ENCODE results near the gene PTGER4.

PTGER4 gene

GRCh38 chr5:40690267-40690666 is 10.6 kb downstream of the PTGER4 start:
- DNase-seq (ENCODE audit: low spot score), result no peak
- H2AFZ ChIP-seq (ENCODE audit: low read length), result no peak overlapping the region
- H3K36me3 ChIP-seq (replicated peaks in 1 of 2; ENCODE audit: control insufficient read depth in 2 of 2, insufficient read depth in 2 of 2, low read length in 2 of 2), result no peaks in the 10 kb centered on the region
- H3K27ac ChIP-seq (replicated peaks; ENCODE audit: low read length), result no peak overlapping the region
- no peak overlapping the region for H3K23ac ChIP-seq (ENCODE audit: low read depth, low read length, poor library complexity)
- no peak overlapping the region for H4K8ac ChIP-seq (ENCODE audit: low read depth, low read length)
- no peak overlapping the region for H3K14ac ChIP-seq (ENCODE audit: low read length)
- peaks cover 0 to 11% (median 0%) of the 10 kb centered on the region in 3 experiments for H3K27me3 ChIP-seq (ENCODE audit: control insufficient read depth in 3 of 3, insufficient read depth in 3 of 3, low read depth in 1 of 3, low read length in 3 of 3)
- no CpG with 5 or more reads among the region's 3 CpGs for WGBS, 2 donors (ENCODE audit: extremely low coverage in 2 of 2, insufficient read length in 2 of 2, insufficient replicate concordance in 1 of 2)
- no peak overlapping the region for H2BK120ac ChIP-seq (ENCODE audit: low read depth, low read length)
- no peak overlapping the region for H3K4me2 ChIP-seq (ENCODE audit: insufficient read depth, low read length, poor library complexity, severe bottlenecking)
- H2BK15ac ChIP-seq (ENCODE audit: low read length), result no peak overlapping the region
- no peak overlapping the region for H2BK12ac ChIP-seq (ENCODE audit: low read length)
- no peak overlapping the region for H3K18ac ChIP-seq (ENCODE audit: low read length)
- no peak overlapping the region for H4K91ac ChIP-seq (ENCODE audit: low read depth, low read length, poor library complexity)
- H3K4me3 ChIP-seq (ENCODE audit: low read length in 2 of 2), result no peak overlapping the region
- no peaks in the 10 kb centered on the region for H3K9me3 ChIP-seq (replicated peaks in 1 of 2; ENCODE audit: control insufficient read depth in 2 of 2, insufficient read depth in 1 of 2, low read depth in 1 of 2, low read length in 2 of 2)
- no peak overlapping the region for H3K9ac ChIP-seq (ENCODE audit: low read depth, low read length, poor library complexity)
- no peak overlapping the region for H2BK5ac ChIP-seq (ENCODE audit: low read length)
- no peaks in the 10 kb centered on the region for H3K79me1 ChIP-seq (ENCODE audit: low read depth, low read length)
- no peak overlapping the region for H2AK5ac ChIP-seq (ENCODE audit: low read depth, low read length)
- no peak overlapping the region for H3K4ac ChIP-seq (ENCODE audit: low read length)
- H3K4me1 ChIP-seq (ENCODE audit: control insufficient read depth in 2 of 2, insufficient read depth in 1 of 2, low read depth in 1 of 2, low read length in 2 of 2), result no peaks in the 10 kb centered on the region

DNA sequence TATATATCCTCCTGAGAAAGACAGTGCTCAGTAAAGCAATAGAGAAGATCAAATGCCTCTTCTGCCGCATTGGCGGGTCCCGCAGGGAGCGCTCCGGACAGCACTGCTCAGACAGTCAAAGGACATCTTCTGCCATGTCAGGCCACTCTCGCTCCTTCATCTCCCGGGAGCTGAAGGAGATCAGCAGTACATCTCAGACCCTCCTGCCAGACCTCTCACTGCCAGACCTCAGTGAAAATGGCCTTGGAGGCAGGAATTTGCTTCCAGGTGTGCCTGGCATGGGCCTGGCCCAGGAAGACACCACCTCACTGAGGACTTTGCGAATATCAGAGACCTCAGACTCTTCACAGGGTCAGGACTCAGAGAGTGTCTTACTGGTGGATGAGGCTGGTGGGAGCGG is 12.2 kb downstream of the PTGER4 start:
- Histone ChIP-seq H2BK12ac (ENCODE audit: low read length) (no peak overlapping the region), H3K79me1 (ENCODE audit: low read depth, low read length) (no peaks in the 10 kb centered on the region), H3K4me1 (ENCODE audit: control insufficient read depth in 2 of 2, insufficient read depth in 1 of 2, low read depth in 1 of 2, low read length in 2 of 2) (no peaks in the 10 kb centered on the region), H3K4ac (ENCODE audit: low read length) (no peak overlapping the region), H2BK120ac (ENCODE audit: low read depth, low read length) (no peak overlapping the region), H2AK5ac (ENCODE audit: low read depth, low read length) (no peak overlapping the region), H3K27me3 (ENCODE audit: control insufficient read depth in 3 of 3, insufficient read depth in 3 of 3, low read depth in 1 of 3, low read length in 3 of 3) (peaks cover 0 to 4% (median 0%) of the 10 kb centered on the region in 3 experiments), H3K27ac (replicated peaks; ENCODE audit: low read length) (no peak overlapping the region), H2AFZ (ENCODE audit: low read length) (no peak overlapping the region), H3K18ac (ENCODE audit: low read length) (peak overlapping the region; percentile 57), H3K9ac (ENCODE audit: low read depth, low read length, poor library complexity) (no peak overlapping the region), H4K8ac (ENCODE audit: low read depth, low read length) (no peak overlapping the region), H3K36me3 (replicated peaks in 1 of 2; ENCODE audit: control insufficient read depth in 2 of 2, insufficient read depth in 2 of 2, low read length in 2 of 2) (no peaks in the 10 kb centered on the region), H3K23ac (ENCODE audit: low read depth, low read length, poor library complexity) (no peak overlapping the region), H3K9me3 (replicated peaks in 1 of 2; ENCODE audit: control insufficient read depth in 2 of 2, insufficient read depth in 1 of 2, low read depth in 1 of 2, low read length in 2 of 2) (no peaks in the 10 kb centered on the region), H3K14ac (ENCODE audit: low read length) (no peak overlapping the region), H2BK15ac (ENCODE audit: low read length) (no peak overlapping the region), H2BK5ac (ENCODE audit: low read length) (no peak overlapping the region), H3K4me2 (ENCODE audit: insufficient read depth, low read length, poor library complexity, severe bottlenecking) (no peak overlapping the region), H3K4me3 (ENCODE audit: low read length in 2 of 2) (no peak overlapping the region), H4K91ac (ENCODE audit: low read depth, low read length, poor library complexity) (no peak overlapping the region)
- no peak for DNase-seq (ENCODE audit: low spot score)
- no CpG with 5 or more reads among the region's 9 CpGs for WGBS, 2 donors (ENCODE audit: extremely low coverage in 2 of 2, insufficient read length in 2 of 2, insufficient replicate concordance in 1 of 2)

- Histone ChIP-seq H3K9me3 (replicated peaks in 1 of 2; ENCODE audit: control insufficient read depth in 2 of 2, insufficient read depth in 1 of 2, low read depth in 1 of 2, low read length in 2 of 2) (no peaks in the 10 kb centered on the region), H3K36me3 (replicated peaks in 1 of 2; ENCODE audit: control insufficient read depth in 2 of 2, insufficient read depth in 2 of 2, low read length in 2 of 2) (no peaks in the 10 kb centered on the region)
Measured at GRCh38 chr5:40694433-40694832, 14.7 kb downstream of the PTGER4 start.

GRCh38 chr5:40700116-40700782 is 20.5 kb downstream of the PTGER4 start:
- H3K27me3 ChIP-seq (ENCODE audit: control insufficient read depth in 3 of 3, insufficient read depth in 3 of 3, low read depth in 1 of 3, low read length in 3 of 3), result no peaks in the 10 kb centered on the region
- H3K36me3 ChIP-seq (replicated peaks in 1 of 2; ENCODE audit: control insufficient read depth in 2 of 2, insufficient read depth in 2 of 2, low read length in 2 of 2), result no peaks in the 10 kb centered on the region
- H2AK5ac ChIP-seq (ENCODE audit: low read depth, low read length), result no peak overlapping the region
- no peak overlapping the region for H2BK5ac ChIP-seq (ENCODE audit: low read length)
- no peak overlapping the region for H3K14ac ChIP-seq (ENCODE audit: low read length)
- no peak overlapping the region for H3K4me2 ChIP-seq (ENCODE audit: insufficient read depth, low read length, poor library complexity, severe bottlenecking)
- no peaks in the 10 kb centered on the region for H3K4me1 ChIP-seq (ENCODE audit: control insufficient read depth in 2 of 2, insufficient read depth in 1 of 2, low read depth in 1 of 2, low read length in 2 of 2)
- H2AFZ ChIP-seq (ENCODE audit: low read length), result no peak overlapping the region
- no peak for DNase-seq (ENCODE audit: low spot score)
- H2BK120ac ChIP-seq (ENCODE audit: low read depth, low read length), result no peak overlapping the region
- no peak overlapping the region for H4K91ac ChIP-seq (ENCODE audit: low read depth, low read length, poor library complexity)
- H2BK12ac ChIP-seq (ENCODE audit: low read length), result no peak overlapping the region
- H3K79me1 ChIP-seq (ENCODE audit: low read depth, low read length), result no peaks in the 10 kb centered on the region
- H4K8ac ChIP-seq (ENCODE audit: low read depth, low read length), result no peak overlapping the region
- no peak overlapping the region for H3K9ac ChIP-seq (ENCODE audit: low read depth, low read length, poor library complexity)
- H2BK15ac ChIP-seq (ENCODE audit: low read length), result no peak overlapping the region
- peak overlapping the region; percentile 31 for H3K23ac ChIP-seq (ENCODE audit: low read depth, low read length, poor library complexity)
- H3K9me3 ChIP-seq (replicated peaks in 1 of 2; ENCODE audit: control insufficient read depth in 2 of 2, insufficient read depth in 1 of 2, low read depth in 1 of 2, low read length in 2 of 2), result no peaks in the 10 kb centered on the region
- no peak overlapping the region for H3K4ac ChIP-seq (ENCODE audit: low read length)
- H3K4me3 ChIP-seq (ENCODE audit: low read length in 2 of 2), result no peak overlapping the region
- WGBS, 2 donors (ENCODE audit: extremely low coverage in 2 of 2, insufficient read length in 2 of 2, insufficient replicate concordance in 1 of 2), result no CpG with 5 or more reads among the region's 5 CpGs
- peak overlapping the region; percentile 76 for H3K18ac ChIP-seq (ENCODE audit: low read length)
- H3K27ac ChIP-seq (replicated peaks; ENCODE audit: low read length), result no peak overlapping the region

More at GRCh38 chr5:40694433-40694832, 14.7 kb downstream of the PTGER4 start:
- H3K27ac ChIP-seq (replicated peaks; ENCODE audit: low read length), result no peak overlapping the region
- H3K18ac ChIP-seq (ENCODE audit: low read length), result no peak overlapping the region
- H2AK5ac ChIP-seq (ENCODE audit: low read depth, low read length), result no peak overlapping the region
- H3K79me1 ChIP-seq (ENCODE audit: low read depth, low read length), result no peaks in the 10 kb centered on the region
- no peak overlapping the region for H2BK12ac ChIP-seq (ENCODE audit: low read length)
- H3K23ac ChIP-seq (ENCODE audit: low read depth, low read length, poor library complexity), result no peak overlapping the region
- H3K9ac ChIP-seq (ENCODE audit: low read depth, low read length, poor library complexity), result no peak overlapping the region
- no peak overlapping the region for H4K91ac ChIP-seq (ENCODE audit: low read depth, low read length, poor library complexity)
- H3K4me3 ChIP-seq (ENCODE audit: low read length in 2 of 2), result no peak overlapping the region
- no peaks in the 10 kb centered on the region for H3K27me3 ChIP-seq (ENCODE audit: control insufficient read depth in 3 of 3, insufficient read depth in 3 of 3, low read depth in 1 of 3, low read length in 3 of 3)
- H4K8ac ChIP-seq (ENCODE audit: low read depth, low read length), result no peak overlapping the region
- H3K4ac ChIP-seq (ENCODE audit: low read length), result no peak overlapping the region
- H3K4me2 ChIP-seq (ENCODE audit: insufficient read depth, low read length, poor library complexity, severe bottlenecking), result no peak overlapping the region
- no peaks in the 10 kb centered on the region for H3K4me1 ChIP-seq (ENCODE audit: control insufficient read depth in 2 of 2, insufficient read depth in 1 of 2, low read depth in 1 of 2, low read length in 2 of 2)
- H2BK120ac ChIP-seq (ENCODE audit: low read depth, low read length), result no peak overlapping the region
- no peak overlapping the region for H2BK5ac ChIP-seq (ENCODE audit: low read length)
- DNase-seq (ENCODE audit: low spot score), result no peak
- no peak overlapping the region for H3K14ac ChIP-seq (ENCODE audit: low read length)
- H2BK15ac ChIP-seq (ENCODE audit: low read length), result no peak overlapping the region
- H2AFZ ChIP-seq (ENCODE audit: low read length), result no peak overlapping the region
